Measurements from ENCODE around the gene DKKL1.

GRCh38 chr19:49326165-49326704 is 37.4 kb upstream of the DKKL1 start:
- TF ChIP-seq CTCF (IDR thresholded peaks at IDR 0.05; ENCODE audit: low read length) (no peak), EZH2 (IDR thresholded peaks at IDR 0.05; ENCODE audit: borderline replicate concordance, low read length) (no peak)
